ENCODE measurements around the gene KLF13.
A peak's percentile ranks its signal among the peaks of the same experiment; 100 is the strongest.

The KLF13 gene

GRCh38 chr15:31373970-31374369, 47.3 kb downstream of the KLF13 start:
- H3K4me2 ChIP-seq = peak overlapping the region in 2 of 11 experiments; percentile 10 to 12; a peak in 1 of 22 replicates
- TF ChIP-seq Cebpa-rat (IDR thresholded peaks at IDR 0.05) = no peak
- peaks cover 10 to 89% (median 78%) of the 10 kb centered on the region in 10 experiments for H3K4me1 ChIP-seq
- H3K36me3 ChIP-seq = peaks cover 70 to 94% (median 79%) of the 10 kb centered on the region in 11 experiments
- no peak overlapping the region for H3K27ac ChIP-seq
- H3K9me3 ChIP-seq (replicated peaks in 1 of 11) = peaks cover 0 to 7% (median 5%) of the 10 kb centered on the region in 11 experiments; a peak in 9 of 22 replicates
- no peaks in the 10 kb centered on the region for H3K27me3 ChIP-seq
- no peak overlapping the region for H3K9ac ChIP-seq
- H3K4me3 ChIP-seq = no peak overlapping the region
- H4K20me1 ChIP-seq = peaks cover 93 to 100% (median 98%) of the 10 kb centered on the region in 11 experiments

- Histone ChIP-seq H3K9me3 (replicated peaks in 1 of 11) (peaks cover 0 to 2% (median 0%) of the 10 kb centered on the region in 11 experiments; a peak in 6 of 22 replicates), H3K4me1 (peaks cover 5 to 84% (median 75%) of the 10 kb centered on the region in 10 experiments; a peak in 19 of 20 replicates), H4K20me1 (peaks cover 88 to 100% (median 98%) of the 10 kb centered on the region in 11 experiments), H3K36me3 (peaks cover 73 to 94% (median 80%) of the 10 kb centered on the region in 11 experiments), H3K4me2 (peak overlapping the region in 2 of 11 experiments; percentile 10 to 12; a peak in 2 of 22 replicates), H3K27me3 (no peaks in the 10 kb centered on the region), H3K9ac (no peak overlapping the region), H3K27ac (no peak overlapping the region), H3K4me3 (no peak overlapping the region)
- TF ChIP-seq Cebpa-rat (IDR thresholded peaks at IDR 0.05) = no peak
Observed at GRCh38 chr15:31374489-31374888, 47.9 kb downstream of the KLF13 start.

DNA sequence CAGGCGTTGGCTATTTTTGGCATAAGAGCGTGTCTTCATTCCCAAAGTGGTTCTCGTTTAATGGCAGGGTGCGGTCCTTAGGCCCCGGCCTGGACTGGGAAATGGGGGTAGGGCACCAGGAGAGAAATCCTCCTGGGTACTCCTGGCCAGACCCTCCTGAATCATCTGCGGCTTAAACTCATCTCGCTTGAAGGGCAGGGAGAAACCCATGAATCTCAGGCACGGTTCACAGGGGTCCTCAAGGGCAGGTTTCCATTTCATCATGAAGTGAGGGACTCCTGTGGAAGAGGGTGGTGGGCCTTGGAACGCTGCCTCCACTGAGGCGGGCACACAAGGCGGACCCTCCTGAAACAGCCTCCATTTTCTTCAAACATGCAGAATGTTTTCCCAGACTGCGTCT, 48.4 kb downstream of the KLF13 start:
- H3K4me3 ChIP-seq = no peak overlapping the region
- no peaks in the 10 kb centered on the region for H3K27me3 ChIP-seq
- H4K20me1 ChIP-seq = peaks cover 83 to 100% (median 96%) of the 10 kb centered on the region in 11 experiments
- no peak for TF ChIP-seq Cebpa-rat (IDR thresholded peaks at IDR 0.05)
- H3K4me1 ChIP-seq = peaks cover 4 to 79% (median 70%) of the 10 kb centered on the region in 10 experiments; a peak in 16 of 20 replicates
- H3K27ac ChIP-seq = no peak overlapping the region
- no peaks in the 10 kb centered on the region for H3K9me3 ChIP-seq (replicated peaks in 1 of 11)
- H3K9ac ChIP-seq = no peak overlapping the region
- H3K4me2 ChIP-seq = peak overlapping the region in 8 of 11 experiments; percentile 2 to 68 (median 52); a peak in 10 of 22 replicates
- H3K36me3 ChIP-seq = peaks cover 78 to 94% (median 84%) of the 10 kb centered on the region in 11 experiments

DNA sequence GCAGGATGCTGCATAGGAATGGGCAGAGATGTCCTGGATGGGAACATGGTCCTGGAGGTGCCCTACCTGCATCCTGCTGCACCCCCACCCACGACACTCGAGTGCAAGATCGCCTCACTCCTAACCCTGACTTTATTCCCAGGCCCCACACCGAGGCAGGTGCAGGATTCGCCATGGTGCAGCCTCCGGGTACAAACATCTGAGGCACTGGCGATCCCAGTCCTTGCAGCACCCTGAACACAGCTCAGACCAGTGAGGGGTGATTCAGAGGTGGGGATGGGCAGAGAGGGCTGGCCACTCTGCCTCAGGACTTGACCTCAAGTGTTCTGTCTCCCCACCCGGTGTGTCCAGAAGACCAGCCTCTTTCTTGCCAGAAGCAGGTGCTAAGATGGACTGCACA, 49.1 kb downstream of the KLF13 start:
- Histone ChIP-seq H3K36me3 (peaks cover 86 to 98% (median 92%) of the 10 kb centered on the region in 11 experiments), H3K9ac (no peak overlapping the region)
- no peak for TF ChIP-seq Cebpa-rat (IDR thresholded peaks at IDR 0.05)

DNA sequence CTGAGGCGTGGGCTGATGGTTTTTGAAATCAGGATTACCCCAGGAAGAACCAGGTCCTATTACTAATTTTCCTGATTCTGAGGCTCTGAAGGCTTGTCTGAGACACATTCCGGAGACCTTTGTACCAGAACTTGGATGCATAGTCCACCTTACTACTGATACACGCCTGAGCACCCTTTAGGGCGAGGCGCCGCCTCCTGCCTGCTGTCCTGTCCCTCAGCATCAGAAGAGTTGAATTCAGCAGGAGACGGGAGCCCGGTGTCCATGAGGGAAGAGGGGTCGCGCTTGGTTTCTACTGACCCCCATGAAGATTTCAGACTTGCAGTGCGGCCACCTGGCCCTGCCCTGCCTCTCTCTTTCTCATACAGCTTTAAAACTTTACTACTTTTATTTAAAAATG, 49.9 kb downstream of the KLF13 start:
- Histone ChIP-seq H3K4me1 (peaks cover 4 to 65% (median 55%) of the 10 kb centered on the region in 10 experiments; a peak in 16 of 20 replicates), H3K27me3 (no peaks in the 10 kb centered on the region), H3K4me3 (no peak overlapping the region), H3K27ac (no peak overlapping the region), H3K4me2 (peak overlapping the region in 2 of 11 experiments; percentile 57 to 66; a peak in 3 of 22 replicates), H3K36me3 (peaks cover 92 to 98% (median 95%) of the 10 kb centered on the region in 11 experiments), H4K20me1 (peaks cover 68 to 99% (median 92%) of the 10 kb centered on the region in 11 experiments), H3K9ac (no peak overlapping the region), H3K9me3 (replicated peaks in 1 of 11) (peaks cover 0 to 9% (median 0%) of the 10 kb centered on the region in 11 experiments; a peak in 2 of 22 replicates)
- no peak for TF ChIP-seq Cebpa-rat (IDR thresholded peaks at IDR 0.05)

More for the DNA sequence above, 49.1 kb downstream of the KLF13 start:
- Histone ChIP-seq H3K27ac (no peak overlapping the region), H3K4me1 (peaks cover 4 to 71% (median 62%) of the 10 kb centered on the region in 10 experiments; a peak in 16 of 20 replicates), H3K27me3 (no peaks in the 10 kb centered on the region), H4K20me1 (peaks cover 76 to 100% (median 94%) of the 10 kb centered on the region in 11 experiments), H3K4me2 (peak overlapping the region in 7 of 11 experiments; percentile 16 to 68 (median 57); a peak in 14 of 22 replicates), H3K4me3 (no peak overlapping the region), H3K9me3 (replicated peaks in 1 of 11) (peaks cover 0 to 5% (median 0%) of the 10 kb centered on the region in 11 experiments; a peak in 2 of 22 replicates)

DNA sequence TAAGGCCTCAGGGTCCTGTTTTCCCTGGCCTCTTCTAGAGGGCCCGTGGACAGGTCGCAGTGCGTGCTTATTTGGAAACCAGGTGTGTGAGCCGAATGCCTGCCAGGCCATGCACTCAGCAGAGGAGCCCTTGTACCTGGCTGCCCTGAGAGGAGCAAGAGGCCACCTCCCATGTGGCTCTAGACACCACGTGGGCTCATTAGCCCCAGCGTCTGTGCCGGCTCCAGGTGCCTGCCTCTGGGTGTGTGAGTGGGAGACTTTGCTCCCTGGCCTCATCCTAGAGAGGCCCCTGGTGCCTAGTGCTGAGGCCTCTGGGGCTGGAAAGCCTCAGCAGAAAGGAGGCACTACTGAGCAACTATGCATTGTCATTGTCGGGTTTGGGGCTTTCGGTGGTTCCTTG, 50.4 kb downstream of the KLF13 start:
- Histone ChIP-seq H3K9me3 (replicated peaks in 1 of 11) (peaks cover 0 to 9% (median 0%) of the 10 kb centered on the region in 11 experiments; a peak in 2 of 22 replicates), H3K4me2 (no peak overlapping the region), H3K4me3 (no peak overlapping the region), H3K27ac (no peak overlapping the region), H3K27me3 (no peaks in the 10 kb centered on the region), H3K9ac (no peak overlapping the region), H3K36me3 (peaks cover 87 to 98% (median 95%) of the 10 kb centered on the region in 11 experiments), H3K4me1 (peaks cover 4 to 60% (median 52%) of the 10 kb centered on the region in 10 experiments; a peak in 16 of 20 replicates), H4K20me1 (peaks cover 63 to 99% (median 92%) of the 10 kb centered on the region in 11 experiments)
- no peak for TF ChIP-seq Cebpa-rat (IDR thresholded peaks at IDR 0.05)

GRCh38 chr15:31378363-31378903, 51.8 kb downstream of the KLF13 start:
- Histone ChIP-seq H3K36me3 (peaks cover 73 to 94% (median 82%) of the 10 kb centered on the region in 11 experiments), H3K27me3 (no peaks in the 10 kb centered on the region), H3K9ac (0 out of 22 replicates have a peak overlapping the region, but pooled peaks of 1 of the 11 experiments have one; percentile 10), H3K9me3 (replicated peaks in 1 of 11) (peaks cover 0 to 9% (median 0%) of the 10 kb centered on the region in 11 experiments; a peak in 2 of 22 replicates), H3K27ac (peak overlapping the region in 1 of 11 experiments; percentile 22; a peak in 1 of 22 replicates), H3K4me1 (peaks cover 0 to 46% (median 39%) of the 10 kb centered on the region in 10 experiments; a peak in 16 of 20 replicates), H4K20me1 (peaks cover 51 to 94% (median 87%) of the 10 kb centered on the region in 11 experiments), H3K4me3 (no peak overlapping the region), H3K4me2 (peak overlapping the region in 5 of 11 experiments; percentile 1 to 48 (median 27); a peak in 7 of 22 replicates)
- no peak for TF ChIP-seq Cebpa-rat (IDR thresholded peaks at IDR 0.05)

DNA sequence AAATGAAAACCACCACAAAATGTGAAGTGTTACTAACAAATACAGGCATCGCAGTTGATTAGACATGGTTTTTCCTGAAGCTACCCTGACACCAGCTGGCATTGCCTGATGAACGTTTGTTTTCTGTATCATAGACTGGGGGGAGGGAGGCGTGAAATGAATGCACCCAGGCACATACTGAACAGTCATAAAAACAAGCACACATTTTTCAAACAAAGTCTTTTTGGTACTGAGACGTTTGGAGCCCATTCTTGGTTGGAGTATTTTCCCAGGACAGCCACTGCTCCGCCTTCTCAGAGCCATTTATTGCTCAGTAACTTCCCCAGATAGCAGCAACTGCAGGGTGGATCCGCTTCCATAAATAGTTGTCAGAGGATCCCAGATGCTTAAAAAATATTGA, 52.4 kb downstream of the KLF13 start:
- no peak overlapping the region for H3K4me3 ChIP-seq
- peaks cover 46 to 88% (median 81%) of the 10 kb centered on the region in 11 experiments for H4K20me1 ChIP-seq
- H3K36me3 ChIP-seq = peaks cover 67 to 88% (median 76%) of the 10 kb centered on the region in 11 experiments
- peak overlapping the region in 3 of 11 experiments; percentile 1 to 48 (median 26); a peak in 3 of 22 replicates for H3K4me2 ChIP-seq
- no peak overlapping the region for H3K9ac ChIP-seq
- H3K9me3 ChIP-seq (replicated peaks in 1 of 11) = peaks cover 0 to 9% (median 0%) of the 10 kb centered on the region in 11 experiments; a peak in 2 of 22 replicates
- H3K27me3 ChIP-seq = no peaks in the 10 kb centered on the region
- H3K27ac ChIP-seq = no peak overlapping the region
- no peak for TF ChIP-seq Cebpa-rat (IDR thresholded peaks at IDR 0.05)
- peaks cover 0 to 44% (median 37%) of the 10 kb centered on the region in 10 experiments; a peak in 16 of 20 replicates for H3K4me1 ChIP-seq

- no peak for TF ChIP-seq Cebpa-rat (IDR thresholded peaks at IDR 0.05)
- peaks cover 40 to 83% (median 75%) of the 10 kb centered on the region in 11 experiments for H4K20me1 ChIP-seq
- peaks cover 0 to 41% (median 32%) of the 10 kb centered on the region in 10 experiments; a peak in 16 of 20 replicates for H3K4me1 ChIP-seq
- H3K36me3 ChIP-seq = peaks cover 62 to 83% (median 71%) of the 10 kb centered on the region in 11 experiments
- H3K9me3 ChIP-seq (replicated peaks in 1 of 11) = peaks cover 0 to 9% (median 0%) of the 10 kb centered on the region in 11 experiments; a peak in 2 of 22 replicates
- H3K27me3 ChIP-seq = no peaks in the 10 kb centered on the region
- H3K9ac ChIP-seq = no peak overlapping the region
- H3K4me2 ChIP-seq = no peak overlapping the region
- H3K4me3 ChIP-seq = no peak overlapping the region
- H3K27ac ChIP-seq = no peak overlapping the region
Observed at GRCh38 chr15:31379577-31379976, 52.9 kb downstream of the KLF13 start.

Data from BLaER1 treated with 17β-estradiol and CSF1 and Interleukin-3, amounts not matched to agents 10 nM and 100 nM (cell line).